Small intestine (tissue), 7 donors: Measurements from ENCODE around the gene NTRK1. TPM values are rescaled to one million over a fixed set of nuclear protein-coding genes. Genes with fewer than 3 reads are reported as not detected.

ENCODE experiments used
- DNase-seq, 2 donors: peaks; one replicate each; pipeline versions ENCODE4 v3.0.0 to v3.0.0-alpha.2; 2013
- FAIRE-seq: peaks from 2 replicates; lab custom pipeline; 2012; peaks lifted over from hg19 to GRCh38; lab: Jason Lieb, UNC
- H3K27ac ChIP-seq, 3 donors: one replicate each; pipeline ENCODE4 v1.5.1; 2013; ENCODE audit warnings: low read length in 2 of 3, mild to moderate bottlenecking in 2 of 3, control low read depth in 1 of 3, inconsistent platforms in 1 of 3, low read depth in 1 of 3, moderate library complexity in 1 of 3
- H3K27me3 ChIP-seq, 3 donors: one replicate each; pipeline ENCODE4 v1.6.1; 2013; ENCODE audit warnings: low read length in 3 of 3, inconsistent platforms in 1 of 3; ENCODE audit not compliant: control insufficient read depth in 3 of 3, insufficient read depth in 3 of 3
- H3K36me3 ChIP-seq, 3 donors: one replicate each; pipeline ENCODE4 v1.6.1; 2013; ENCODE audit warnings: low read length in 3 of 3, inconsistent platforms in 1 of 3, low read depth in 1 of 3, mild to moderate bottlenecking in 1 of 3, moderate library complexity in 1 of 3; ENCODE audit not compliant: control insufficient read depth in 3 of 3, insufficient read depth in 2 of 3
- H3K4me1 ChIP-seq, 3 donors: one replicate each; pipeline ENCODE4 v1.6.1; 2013; ENCODE audit warnings: low read length in 2 of 3, inconsistent platforms in 1 of 3, low read depth in 1 of 3, mild to moderate bottlenecking in 1 of 3, moderate library complexity in 1 of 3; ENCODE audit not compliant: control insufficient read depth in 3 of 3, insufficient read depth in 2 of 3
- H3K4me3 ChIP-seq, 3 donors: one replicate each; pipeline ENCODE4 v1.5.1; 2013; ENCODE audit warnings: low read length in 3 of 3, control low read depth in 1 of 3, inconsistent platforms in 1 of 3, low read depth in 1 of 3, mild to moderate bottlenecking in 1 of 3, moderate library complexity in 1 of 3
- H3K9me3 ChIP-seq, 2 donors: one replicate each; pipeline ENCODE4 v1.6.1; 2013; ENCODE audit warnings: low read depth in 1 of 2, low read length in 1 of 2; ENCODE audit not compliant: control insufficient read depth in 2 of 2, insufficient read depth in 1 of 2
- WGBS, 3 donors: extraction: QIAGEN DNeasy Blood & Tissue Kit; methylation state at CpG; one replicate each; pipeline ENCODE4 v1.1.7; 2013; 5-methylcytosine and 5-hydroxymethylcytosine counted together
- polyA plus RNA-seq, 4 donors: library from polyadenylated mRNA; stranded (reverse) in 3 of 4; unstranded in 1 of 4; fragments of 200-250 nt in 3 of 4; fragments of 120-200 nt in 1 of 4; gene quantifications; one replicate each; pipeline versions ENCODE4 v1.2.1 to v1.2.3, GENCODE V29; 2013
- donor health status: healthy with polysubstance abuse.
- donor health status: control.
- donor health status: control.
- donor health status: Bipolar disorder and iron deficiency.
- donor health status: healthy.

Gene NTRK1
- polyA plus RNA-seq, 4 donors = 0.10 to 0.67 TPM; not detected in 2

- H3K9me3 ChIP-seq = no peaks in the 10 kb centered on the region
- no peak overlapping the region for H3K27ac ChIP-seq
- H3K4me3 ChIP-seq = no peak overlapping the region
- FAIRE-seq (no peak), DNase-seq (no peak)
- peaks cover 0 to 8% (median 0%) of the 10 kb centered on the region in 3 donors for H3K4me1 ChIP-seq
- 85 to 87% (median 85%) methylated on average over 4 of the region's 4 CpGs for WGBS, 3 donors
- H3K36me3 ChIP-seq = no peaks in the 10 kb centered on the region
- H3K27me3 ChIP-seq = peaks cover 2 to 76% (median 17%) of the 10 kb centered on the region in 3 donors
Measured at GRCh38 chr1:156864796-156865195, 4.1 kb downstream of the NTRK1 start.

- H3K9me3 ChIP-seq = no peaks in the 10 kb centered on the region
- peaks cover 0 to 71% (median 15%) of the 10 kb centered on the region in 3 donors for H3K27me3 ChIP-seq
- no peak overlapping the region for H3K27ac ChIP-seq
- H3K4me1 ChIP-seq = peaks cover 0 to 3% (median 0%) of the 10 kb centered on the region in 3 donors
- H3K36me3 ChIP-seq = no peaks in the 10 kb centered on the region
- WGBS, 3 donors = 46 to 76% (median 62%) methylated on average over 9 of the region's 9 CpGs
- DNase-seq (no peak), FAIRE-seq (no peak)
- H3K4me3 ChIP-seq = no peak overlapping the region
Measured at GRCh38 chr1:156865258-156865657, 4.6 kb downstream of the NTRK1 start.

GRCh38 chr1:156865865-156866248 lies 5.2 kb downstream of the NTRK1 start:
- no peaks in the 10 kb centered on the region for H3K36me3 ChIP-seq
- DNase-seq (no peak), FAIRE-seq (no peak)
- H3K27me3 ChIP-seq = peaks cover 0 to 68% (median 13%) of the 10 kb centered on the region in 3 donors
- no peak overlapping the region for H3K27ac ChIP-seq
- 57 to 76% (median 65%) methylated on average over 4 of the region's 4 CpGs for WGBS, 3 donors
- H3K4me1 ChIP-seq = no peaks in the 10 kb centered on the region
- H3K4me3 ChIP-seq = no peak overlapping the region
- no peaks in the 10 kb centered on the region for H3K9me3 ChIP-seq

- WGBS, 3 donors = 44 to 56% (median 50%) methylated on average over 10 to 12 of the region's 12 CpGs
- Histone ChIP-seq H3K36me3 (no peaks in the 10 kb centered on the region), H3K4me3 (no peak overlapping the region), H3K4me1 (no peaks in the 10 kb centered on the region), H3K9me3 (no peaks in the 10 kb centered on the region), H3K27me3 (peaks cover 0 to 66% (median 10%) of the 10 kb centered on the region in 3 donors), H3K27ac (no peak overlapping the region)
- DNase-seq = no peak
- FAIRE-seq = no peak
Measured at GRCh38 chr1:156866249-156866909, 5.7 kb downstream of the NTRK1 start.

- FAIRE-seq = no peak
- H3K36me3 ChIP-seq = no peaks in the 10 kb centered on the region
- no peaks in the 10 kb centered on the region for H3K4me1 ChIP-seq
- H3K9me3 ChIP-seq = no peaks in the 10 kb centered on the region
- DNase-seq = no peak
- WGBS, 3 donors = 40 to 69% (median 47%) methylated on average over 13 of the region's 13 CpGs
- peaks cover 0 to 46% (median 0%) of the 10 kb centered on the region in 3 donors for H3K27me3 ChIP-seq
- H3K4me3 ChIP-seq = no peak overlapping the region
- no peak overlapping the region for H3K27ac ChIP-seq
Measured at GRCh38 chr1:156868341-156868740, 7.7 kb downstream of the NTRK1 start.

- H3K9me3 ChIP-seq = no peaks in the 10 kb centered on the region
- H3K4me1 ChIP-seq = no peaks in the 10 kb centered on the region
- H3K4me3 ChIP-seq = no peak overlapping the region
- peaks cover 0 to 41% (median 0%) of the 10 kb centered on the region in 3 donors for H3K27me3 ChIP-seq
- DNase-seq (no peak), FAIRE-seq (no peak)
- 74 to 86% (median 84%) methylated on average over 9 of the region's 9 CpGs for WGBS, 3 donors
- H3K36me3 ChIP-seq = no peaks in the 10 kb centered on the region
- H3K27ac ChIP-seq = no peak overlapping the region
Measured at GRCh38 chr1:156869455-156869854, 8.8 kb downstream of the NTRK1 start.

GRCh38 chr1:156873659-156874058 lies 13.0 kb downstream of the NTRK1 start:
- peaks cover 0 to 47% (median 2%) of the 10 kb centered on the region in 3 donors for H3K27me3 ChIP-seq
- H3K27ac ChIP-seq = no peak overlapping the region
- no peaks in the 10 kb centered on the region for H3K36me3 ChIP-seq
- no peak for DNase-seq
- 90 to 92% (median 92%) methylated on average over 18 of the region's 18 CpGs for WGBS, 3 donors
- H3K4me3 ChIP-seq = no peak overlapping the region
- H3K4me1 ChIP-seq = no peaks in the 10 kb centered on the region
- H3K9me3 ChIP-seq = no peaks in the 10 kb centered on the region
- no peak for FAIRE-seq

GRCh38 chr1:156874142-156874541 lies 13.5 kb downstream of the NTRK1 start:
- H3K9me3 ChIP-seq = no peaks in the 10 kb centered on the region
- no peak overlapping the region for H3K27ac ChIP-seq
- peaks cover 0 to 51% (median 2%) of the 10 kb centered on the region in 3 donors for H3K27me3 ChIP-seq
- WGBS, 3 donors = 84 to 85% (median 85%) methylated on average over 5 of the region's 5 CpGs
- H3K4me1 ChIP-seq = no peaks in the 10 kb centered on the region
- no peak overlapping the region for H3K4me3 ChIP-seq
- no peaks in the 10 kb centered on the region for H3K36me3 ChIP-seq
- FAIRE-seq = no peak
- no peak for DNase-seq
